Upper lobe of left lung (tissue), 4 donors: ENCODE measurements around the gene KRI1.

Experiments used
- CTCF ChIP-seq, 6 experiments: fragments of 450-650 bp in 4 of 6; fragments of 200-600 bp in 2 of 6; sonication (generic) in 2 of 6; IDR thresholded peaks; one replicate each; pipeline ENCODE4 v1.5.1; 2016 to 2019; ENCODE audit warnings: antibody characterized with exemption in 6 of 6
- EP300 ChIP-seq, 4 donors: sonication (generic); formaldehyde crosslinking; IDR thresholded peaks; one replicate each; pipeline ENCODE4 v1.5.1; 2017; ENCODE audit warnings: antibody characterized with exemption in 4 of 4, control low read depth in 2 of 4
- POLR2A ChIP-seq, 4 donors: fragments of 450-650 bp; IDR thresholded peaks; one replicate each; pipeline ENCODE4 v1.5.1; 2016 to 2017; ENCODE audit warnings: antibody characterized with exemption in 4 of 4, mild to moderate bottlenecking in 2 of 4
- POLR2AphosphoS5 ChIP-seq, 2 donors: sonication (generic); formaldehyde crosslinking; IDR thresholded peaks; one replicate each; pipeline ENCODE4 v1.5.1; 2017; ENCODE audit warnings: antibody characterized with exemption in 2 of 2

GRCh38 chr19:10535613-10536012 is 30.2 kb downstream of the KRI1 start:
- TF ChIP-seq POLR2A (IDR thresholded peaks at IDR 0.05) (no peak), CTCF (IDR thresholded peaks at IDR 0.05) (no peak), POLR2AphosphoS5 (IDR thresholded peaks at IDR 0.05) (no peak), EP300 (IDR thresholded peaks at IDR 0.05) (no peak)
